ENCODE measurements around the gene CUL9. TPM values are rescaled to one million over a fixed set of nuclear protein-coding genes. Genes with fewer than 3 reads are reported as not detected.

The CUL9 gene
- total RNA-seq, 1 experiment from 2014 or later, result 15.7 TPM

GRCh38 chr6:43196337-43196736 lies 14.3 kb downstream of the CUL9 start:
- Histone ChIP-seq H3K27me3 (replicated peaks) (no peaks in the 10 kb centered on the region), H3K36me3 (peaks cover 45% of the 10 kb centered on the region), H3K27ac (no peak overlapping the region), H3K9me3 (replicated peaks) (no peaks in the 10 kb centered on the region), H3K4me3 (no peak overlapping the region), H3K4me1 (replicated peaks) (no peaks in the 10 kb centered on the region)
- no peak for DNase-seq (ENCODE audit: low read depth in 1 of 2, low spot score in 2 of 2)

GRCh38 chr6:43199912-43200311 lies 17.9 kb downstream of the CUL9 start:
- DNase-seq (ENCODE audit: low read depth in 1 of 2, low spot score in 2 of 2), result no peak
- Histone ChIP-seq H3K36me3 (peaks cover 33% of the 10 kb centered on the region), H3K27me3 (replicated peaks) (no peaks in the 10 kb centered on the region), H3K4me1 (replicated peaks) (no peaks in the 10 kb centered on the region), H3K9me3 (replicated peaks) (no peaks in the 10 kb centered on the region), H3K4me3 (no peak overlapping the region), H3K27ac (no peak overlapping the region)

- DNase-seq (ENCODE audit: low read depth in 1 of 2, low spot score in 2 of 2), result no peak
- H3K36me3 ChIP-seq, result peaks cover 33% of the 10 kb centered on the region
- H3K27ac ChIP-seq, result no peak overlapping the region
- no peak overlapping the region for H3K4me3 ChIP-seq
- H3K4me1 ChIP-seq (replicated peaks), result no peaks in the 10 kb centered on the region
- no peaks in the 10 kb centered on the region for H3K27me3 ChIP-seq (replicated peaks)
- H3K9me3 ChIP-seq (replicated peaks), result no peaks in the 10 kb centered on the region
Observed at GRCh38 chr6:43200541-43200940, 18.5 kb downstream of the CUL9 start.

GRCh38 chr6:43202451-43202850 lies 20.5 kb downstream of the CUL9 start:
- no peaks in the 10 kb centered on the region for H3K27me3 ChIP-seq (replicated peaks)
- peaks cover 21% of the 10 kb centered on the region for H3K36me3 ChIP-seq
- H3K9me3 ChIP-seq (replicated peaks), result no peaks in the 10 kb centered on the region
- DNase-seq (ENCODE audit: low read depth in 1 of 2, low spot score in 2 of 2), result no peak
- no peak overlapping the region for H3K27ac ChIP-seq
- H3K4me3 ChIP-seq, result no peak overlapping the region
- H3K4me1 ChIP-seq (replicated peaks), result no peaks in the 10 kb centered on the region

GRCh38 chr6:43203029-43203717 lies 21.2 kb downstream of the CUL9 start:
- DNase-seq (ENCODE audit: low read depth in 1 of 2, low spot score in 2 of 2), result no peak
- no peaks in the 10 kb centered on the region for H3K4me1 ChIP-seq (replicated peaks)
- H3K9me3 ChIP-seq (replicated peaks), result no peaks in the 10 kb centered on the region
- no peak overlapping the region for H3K27ac ChIP-seq
- no peaks in the 10 kb centered on the region for H3K27me3 ChIP-seq (replicated peaks)
- H3K36me3 ChIP-seq, result peaks cover 15% of the 10 kb centered on the region; the same call in 1 of the 2 replicates
- no peak overlapping the region for H3K4me3 ChIP-seq

- DNase-seq (ENCODE audit: low read depth in 1 of 2, low spot score in 2 of 2), result no peak
- H3K4me1 ChIP-seq (replicated peaks), result no peaks in the 10 kb centered on the region
- H3K27ac ChIP-seq, result no peak overlapping the region
- peaks cover 15% of the 10 kb centered on the region; the same call in 1 of the 2 replicates for H3K36me3 ChIP-seq
- H3K4me3 ChIP-seq, result no peak overlapping the region
- H3K27me3 ChIP-seq (replicated peaks), result no peaks in the 10 kb centered on the region
- no peaks in the 10 kb centered on the region for H3K9me3 ChIP-seq (replicated peaks)
Observed at GRCh38 chr6:43203718-43204095, 21.7 kb downstream of the CUL9 start.

GRCh38 chr6:43204271-43205105 lies 22.5 kb downstream of the CUL9 start:
- Histone ChIP-seq H3K4me1 (replicated peaks) (no peaks in the 10 kb centered on the region), H3K36me3 (peaks cover 15% of the 10 kb centered on the region; the same call in 1 of the 2 replicates), H3K27me3 (replicated peaks) (no peaks in the 10 kb centered on the region), H3K9me3 (replicated peaks) (no peaks in the 10 kb centered on the region), H3K4me3 (no peak overlapping the region), H3K27ac (no peak overlapping the region)
- no peak for DNase-seq (ENCODE audit: low read depth in 1 of 2, low spot score in 2 of 2)

GRCh38 chr6:43205849-43206248 lies 23.9 kb downstream of the CUL9 start:
- H3K27ac ChIP-seq, result no peak overlapping the region

GRCh38 chr6:43207286-43207685 lies 25.3 kb downstream of the CUL9 start:
- Histone ChIP-seq H3K9me3 (replicated peaks) (no peaks in the 10 kb centered on the region), H3K4me1 (replicated peaks) (no peaks in the 10 kb centered on the region), H3K27ac (no peak overlapping the region), H3K27me3 (replicated peaks) (no peaks in the 10 kb centered on the region), H3K36me3 (0 out of 2 replicates have a peak, but pooled peaks cover 2% of the 10 kb centered on the region), H3K4me3 (no peak overlapping the region)
- no peak for DNase-seq (ENCODE audit: low read depth in 1 of 2, low spot score in 2 of 2)

More at GRCh38 chr6:43205849-43206248, 23.9 kb downstream of the CUL9 start:
- Histone ChIP-seq H3K27me3 (replicated peaks) (no peaks in the 10 kb centered on the region), H3K4me3 (no peak overlapping the region), H3K4me1 (replicated peaks) (no peaks in the 10 kb centered on the region), H3K9me3 (replicated peaks) (no peaks in the 10 kb centered on the region), H3K36me3 (peaks cover 5% of the 10 kb centered on the region; the same call in 1 of the 2 replicates)
- DNase-seq (ENCODE audit: low read depth in 1 of 2, low spot score in 2 of 2), result no peak

GRCh38 chr6:43211955-43212354 lies 30.0 kb downstream of the CUL9 start:
- H3K27me3 ChIP-seq (replicated peaks), result no peaks in the 10 kb centered on the region
- no peak overlapping the region for H3K27ac ChIP-seq
- no peak for DNase-seq (ENCODE audit: low read depth in 1 of 2, low spot score in 2 of 2)
- peaks cover 17% of the 10 kb centered on the region for H3K36me3 ChIP-seq
- H3K9me3 ChIP-seq (replicated peaks), result no peaks in the 10 kb centered on the region
- H3K4me1 ChIP-seq (replicated peaks), result no peaks in the 10 kb centered on the region
- no peak overlapping the region for H3K4me3 ChIP-seq

GRCh38 chr6:43213431-43213830 lies 31.4 kb downstream of the CUL9 start:
- Histone ChIP-seq H3K4me1 (replicated peaks) (no peaks in the 10 kb centered on the region), H3K27ac (no peak overlapping the region), H3K9me3 (replicated peaks) (no peaks in the 10 kb centered on the region), H3K4me3 (no peak overlapping the region), H3K36me3 (peaks cover 17% of the 10 kb centered on the region), H3K27me3 (replicated peaks) (no peaks in the 10 kb centered on the region)
- no peak for DNase-seq (ENCODE audit: low read depth in 1 of 2, low spot score in 2 of 2)

GRCh38 chr6:43215066-43215465 lies 33.1 kb downstream of the CUL9 start:
- no peaks in the 10 kb centered on the region for H3K27me3 ChIP-seq (replicated peaks)
- no peaks in the 10 kb centered on the region for H3K9me3 ChIP-seq (replicated peaks)
- no peak overlapping the region for H3K27ac ChIP-seq
- no peaks in the 10 kb centered on the region for H3K4me1 ChIP-seq (replicated peaks)
- H3K4me3 ChIP-seq, result no peak overlapping the region
- DNase-seq (ENCODE audit: low read depth in 1 of 2, low spot score in 2 of 2), result no peak
- H3K36me3 ChIP-seq, result peaks cover 17% of the 10 kb centered on the region

- H3K27me3 ChIP-seq (replicated peaks), result no peaks in the 10 kb centered on the region
- H3K4me3 ChIP-seq, result no peak overlapping the region
- H3K9me3 ChIP-seq (replicated peaks), result no peaks in the 10 kb centered on the region
- peaks cover 22% of the 10 kb centered on the region for H3K36me3 ChIP-seq
- H3K27ac ChIP-seq, result no peak overlapping the region
- DNase-seq (ENCODE audit: low read depth in 1 of 2, low spot score in 2 of 2), result no peak
- no peaks in the 10 kb centered on the region for H3K4me1 ChIP-seq (replicated peaks)
Observed at GRCh38 chr6:43216200-43216599, 34.2 kb downstream of the CUL9 start.

- H3K4me1 ChIP-seq (replicated peaks), result no peaks in the 10 kb centered on the region
- no peak overlapping the region for H3K4me3 ChIP-seq
- H3K36me3 ChIP-seq, result peaks cover 22% of the 10 kb centered on the region
- H3K27me3 ChIP-seq (replicated peaks), result no peaks in the 10 kb centered on the region
- no peaks in the 10 kb centered on the region for H3K9me3 ChIP-seq (replicated peaks)
- no peak for DNase-seq (ENCODE audit: low read depth in 1 of 2, low spot score in 2 of 2)
- H3K27ac ChIP-seq, result no peak overlapping the region
Observed at GRCh38 chr6:43217351-43217750, 35.4 kb downstream of the CUL9 start.

Data from SJSA1 (cell line).